Smooth muscle cell of the umbilical artery (primary cell): ENCODE data around the gene C2orf72. TPM values are rescaled to one million over a fixed set of nuclear protein-coding genes. Genes with fewer than 3 reads are reported as not detected.

Experiments
- total RNA-seq: library from RNA; depleted of rRNA; stranded (reverse); fragments of >200 nt; gene quantifications from 2 replicates; pipeline ENCODE4 v1.2.3, GENCODE V29; 2014

Gene C2orf72
- total RNA-seq: 1.1 and 1.2 TPM in 2 replicates

DNA sequence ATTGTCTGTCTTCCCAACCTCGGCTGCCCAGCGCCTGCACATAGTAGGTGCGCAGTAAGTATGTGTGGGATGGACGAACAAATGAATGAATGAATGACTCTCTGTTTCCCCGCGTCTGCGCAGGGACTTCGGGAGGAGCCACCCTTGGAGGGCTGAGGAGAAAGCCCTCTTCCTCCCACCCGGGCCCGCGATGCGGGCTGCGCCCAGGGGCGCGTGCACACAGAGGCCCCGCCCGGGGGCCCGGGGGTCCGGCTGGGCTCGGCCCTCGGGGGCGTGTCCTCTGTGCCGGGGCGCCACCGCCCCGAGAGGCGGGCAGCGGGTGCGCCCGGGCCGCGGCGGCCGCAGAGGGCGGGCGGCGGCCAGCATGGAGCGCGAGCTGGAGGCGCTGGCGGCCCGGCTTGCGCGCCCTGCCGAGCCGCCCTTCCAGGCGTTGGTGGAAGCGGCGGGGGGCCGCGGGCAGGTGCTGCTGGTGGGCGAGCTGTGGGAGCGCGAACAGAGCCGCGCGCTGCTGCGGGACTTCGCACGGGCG lies at the start of gene C2orf72:
TSS of gene C2orf72 (plus strand) at position 322 of the 529 bp plus-strand sequence. CDS start at position 365, 43 bp downstream.

GRCh38 chr2:230995821-230996220 lies 41.5 kb upstream of the C2orf72 start, which contains the start of gene SPATA3:
Gene SPATA3 (plus strand): TSS chr2:230996121. CDS start chr2:230996234, 113 bp downstream.

GRCh38 chr2:231056453-231057416 lies 19.4 kb downstream of the C2orf72 start, which contains the start of gene PSMD1:
Gene PSMD1 (plus strand): TSS chr2:231056867. CDS start chr2:231057026, 159 bp downstream.

Other genes with a start within 250 kb of the C2orf72 start
- 65.6 and 164 TPM in 2 replicates for gene ITM2C, start 172.6 kb upstream of the C2orf72 start, total RNA-seq
- gene GPR55, start 112.3 kb upstream of the C2orf72 start, total RNA-seq: not detected in 2 replicates
- not detected in 2 replicates for gene SPATA3, start 41.4 kb upstream of the C2orf72 start, total RNA-seq
- gene PSMD1, start 19.3 kb downstream of the C2orf72 start, total RNA-seq: 162 and 186 TPM in 2 replicates
- 0.51 and 2.1 TPM in 2 replicates for gene HTR2B, start 87.5 kb downstream of the C2orf72 start, total RNA-seq
- 81.4 and 153 TPM in 2 replicates for gene ARMC9, start 161.1 kb downstream of the C2orf72 start, total RNA-seq